KMS-11 (cell line): ENCODE data around the gene DSCAM.

Experiments
- H2AFZ ChIP-seq: fragments of 200-600 bp; sonication (generic); 2 replicates; pipeline ENCODE4 v1.6.1; 2016; ENCODE audit warnings: antibody characterized with exemption, mixed run types, low read depth
- H3K27ac ChIP-seq: fragments of 200-600 bp; sonication (generic); 2 replicates; pipeline ENCODE4 v1.6.1; 2016; ENCODE audit warnings: mild to moderate bottlenecking, mixed run types
- H3K27me3 ChIP-seq: fragments of 200-600 bp; sonication (generic); 2 replicates; pipeline ENCODE4 v1.6.1; 2017; ENCODE audit warnings: mild to moderate bottlenecking, low read depth, mixed run types, moderate library complexity; ENCODE audit not compliant: insufficient read depth
- H3K36me3 ChIP-seq: fragments of 200-600 bp; sonication (generic); 2 replicates; pipeline ENCODE4 v1.6.1; 2017; ENCODE audit warnings: mild to moderate bottlenecking, mixed run types; ENCODE audit not compliant: insufficient read depth
- H3K4me1 ChIP-seq: fragments of 200-600 bp; sonication (generic); 2 replicates; pipeline ENCODE4 v1.6.1; 2016; ENCODE audit warnings: mild to moderate bottlenecking, low read depth, mixed run types; ENCODE audit not compliant: poor library complexity, severe bottlenecking
- H3K4me2 ChIP-seq: fragments of 200-600 bp; sonication (generic); 2 replicates; pipeline ENCODE4 v1.7.0; 2016; ENCODE audit warnings: mild to moderate bottlenecking, mixed run types
- H3K4me3 ChIP-seq: fragments of 200-600 bp; sonication (generic); IDR thresholded peaks from 2 replicates; pipeline ENCODE4 v1.6.1; 2017; ENCODE audit warnings: low read depth, low read length, mixed read lengths; ENCODE audit not compliant: insufficient read depth
- H3K79me2 ChIP-seq: fragments of 200-600 bp; sonication (generic); 2 replicates; pipeline ENCODE4 v1.6.1; 2016; ENCODE audit warnings: low read depth, mixed run types; ENCODE audit not compliant: insufficient read depth
- H3K9ac ChIP-seq: fragments of 200-600 bp; sonication (generic); 2 replicates; pipeline ENCODE4 v1.6.1; 2016; ENCODE audit warnings: mild to moderate bottlenecking, mixed run types
- H4K20me1 ChIP-seq: fragments of 200-600 bp; sonication (generic); 2 replicates; pipeline ENCODE4 v1.6.1; 2016; ENCODE audit warnings: mild to moderate bottlenecking, mixed run types; ENCODE audit not compliant: insufficient read depth
- TF ChIP-seq, protein P1 (sequence below): fragments of 200-600 bp; sonication (generic); conservative IDR thresholded peaks from 2 replicates; pipeline ENCODE4 v1.6.1; 2017; ENCODE audit warnings: low read depth, mild to moderate bottlenecking, antibody characterized with exemption, low read length, moderate library complexity, mixed read lengths

DSCAM gene

DNA sequence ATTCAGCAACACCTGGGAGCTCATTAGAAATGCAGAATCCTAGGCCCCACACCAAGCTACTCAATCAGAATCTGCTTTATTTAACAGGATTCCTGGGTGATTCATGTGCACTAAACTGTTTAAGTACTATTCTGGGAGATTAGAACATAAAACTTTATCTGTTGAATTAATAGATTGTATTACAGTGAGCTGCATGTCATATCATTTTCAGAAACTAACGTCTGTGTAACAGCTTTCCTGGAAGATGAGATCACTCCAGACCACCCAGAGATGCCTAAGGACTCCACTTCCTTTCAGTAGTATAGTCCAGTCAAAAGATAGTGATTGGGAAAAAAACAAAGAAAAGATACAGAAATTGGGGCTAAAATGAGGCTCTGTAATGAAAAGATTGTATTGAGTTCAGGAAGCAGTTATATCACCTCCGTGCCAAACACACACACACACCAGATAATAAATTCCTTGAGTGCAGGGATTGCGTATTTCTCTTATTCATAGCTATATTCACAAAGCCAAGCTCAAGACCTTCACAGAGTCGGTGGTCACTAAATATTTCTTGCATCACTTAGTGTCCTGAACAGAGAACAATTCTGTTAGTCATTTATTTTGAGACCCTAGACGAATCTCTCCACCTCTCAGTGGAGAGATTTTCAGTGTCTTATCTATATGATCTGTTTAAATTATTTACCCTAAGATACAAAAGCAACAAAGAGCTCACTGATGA, 178.2 kb downstream of the DSCAM start:
- Histone ChIP-seq H3K4me3 (no peak overlapping the region), H3K9ac (no peak overlapping the region)
- TF ChIP-seq, protein P1, sequence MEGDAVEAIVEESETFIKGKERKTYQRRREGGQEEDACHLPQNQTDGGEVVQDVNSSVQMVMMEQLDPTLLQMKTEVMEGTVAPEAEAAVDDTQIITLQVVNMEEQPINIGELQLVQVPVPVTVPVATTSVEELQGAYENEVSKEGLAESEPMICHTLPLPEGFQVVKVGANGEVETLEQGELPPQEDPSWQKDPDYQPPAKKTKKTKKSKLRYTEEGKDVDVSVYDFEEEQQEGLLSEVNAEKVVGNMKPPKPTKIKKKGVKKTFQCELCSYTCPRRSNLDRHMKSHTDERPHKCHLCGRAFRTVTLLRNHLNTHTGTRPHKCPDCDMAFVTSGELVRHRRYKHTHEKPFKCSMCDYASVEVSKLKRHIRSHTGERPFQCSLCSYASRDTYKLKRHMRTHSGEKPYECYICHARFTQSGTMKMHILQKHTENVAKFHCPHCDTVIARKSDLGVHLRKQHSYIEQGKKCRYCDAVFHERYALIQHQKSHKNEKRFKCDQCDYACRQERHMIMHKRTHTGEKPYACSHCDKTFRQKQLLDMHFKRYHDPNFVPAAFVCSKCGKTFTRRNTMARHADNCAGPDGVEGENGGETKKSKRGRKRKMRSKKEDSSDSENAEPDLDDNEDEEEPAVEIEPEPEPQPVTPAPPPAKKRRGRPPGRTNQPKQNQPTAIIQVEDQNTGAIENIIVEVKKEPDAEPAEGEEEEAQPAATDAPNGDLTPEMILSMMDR = no peak

DNA sequence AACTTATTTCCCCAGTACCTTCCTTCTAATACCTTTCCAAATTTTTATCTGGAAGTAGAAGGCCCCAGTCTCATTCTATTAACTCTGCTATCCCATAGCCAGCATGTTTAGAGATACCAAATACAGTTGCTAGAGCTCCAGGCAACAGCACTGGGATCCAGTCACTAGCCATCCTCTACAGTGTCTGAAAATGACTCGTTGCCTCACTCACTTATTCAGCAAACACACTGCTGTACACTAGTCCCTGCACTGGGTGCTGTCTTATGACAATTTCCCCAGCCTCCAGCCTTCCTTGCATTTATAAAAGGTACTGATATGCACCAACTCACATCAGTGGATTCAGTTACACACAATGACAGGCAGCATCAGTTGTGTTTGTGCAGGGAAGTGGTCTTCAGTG, 179.0 kb downstream of the DSCAM start:
- Histone ChIP-seq H3K4me1 (no peaks in the 10 kb centered on the region), H3K36me3 (no peaks in the 10 kb centered on the region), H3K4me2 (no peak overlapping the region), H3K4me3 (no peak overlapping the region), H3K27me3 (no peaks in the 10 kb centered on the region), H4K20me1 (no peaks in the 10 kb centered on the region), H3K27ac (no peak overlapping the region), H3K9ac (no peak overlapping the region), H3K79me2 (no peaks in the 10 kb centered on the region), H2AFZ (no peak overlapping the region)
- TF ChIP-seq, protein P1 = no peak

More for the DNA sequence above, 178.2 kb downstream of the DSCAM start:
- Histone ChIP-seq H4K20me1 (no peaks in the 10 kb centered on the region), H2AFZ (no peak overlapping the region), H3K4me1 (no peaks in the 10 kb centered on the region), H3K36me3 (no peaks in the 10 kb centered on the region), H3K27ac (no peak overlapping the region), H3K27me3 (no peaks in the 10 kb centered on the region), H3K79me2 (no peaks in the 10 kb centered on the region), H3K4me2 (no peak overlapping the region)

DNA sequence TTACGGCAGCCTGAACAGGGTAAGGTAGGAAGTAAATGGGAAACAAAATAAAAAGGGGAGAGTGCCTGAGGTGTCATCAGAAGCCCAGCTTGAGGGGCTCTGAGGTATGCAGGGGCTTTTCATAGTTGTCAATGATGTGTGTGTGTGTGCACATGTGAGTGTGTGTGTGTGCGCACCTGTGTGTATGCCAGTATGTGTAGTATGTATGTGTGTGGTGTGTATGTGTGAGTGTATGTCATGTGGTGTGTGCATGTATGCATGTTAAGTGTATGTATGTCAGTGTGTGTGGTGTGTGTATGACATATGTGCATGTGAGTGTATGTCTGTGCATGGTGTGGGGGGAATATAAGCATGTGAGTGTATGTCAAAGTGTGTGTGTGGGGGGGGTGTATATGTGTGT, 184.1 kb downstream of the DSCAM start:
- no peaks in the 10 kb centered on the region for H4K20me1 ChIP-seq
- no peak overlapping the region for H3K4me2 ChIP-seq
- no peak overlapping the region for H2AFZ ChIP-seq
- H3K36me3 ChIP-seq = no peaks in the 10 kb centered on the region
- no peak overlapping the region for H3K9ac ChIP-seq
- H3K27ac ChIP-seq = no peak overlapping the region
- H3K4me1 ChIP-seq = no peaks in the 10 kb centered on the region
- no peaks in the 10 kb centered on the region for H3K27me3 ChIP-seq
- TF ChIP-seq, protein P1 = no peak
- no peaks in the 10 kb centered on the region for H3K79me2 ChIP-seq
- no peak overlapping the region for H3K4me3 ChIP-seq

DNA sequence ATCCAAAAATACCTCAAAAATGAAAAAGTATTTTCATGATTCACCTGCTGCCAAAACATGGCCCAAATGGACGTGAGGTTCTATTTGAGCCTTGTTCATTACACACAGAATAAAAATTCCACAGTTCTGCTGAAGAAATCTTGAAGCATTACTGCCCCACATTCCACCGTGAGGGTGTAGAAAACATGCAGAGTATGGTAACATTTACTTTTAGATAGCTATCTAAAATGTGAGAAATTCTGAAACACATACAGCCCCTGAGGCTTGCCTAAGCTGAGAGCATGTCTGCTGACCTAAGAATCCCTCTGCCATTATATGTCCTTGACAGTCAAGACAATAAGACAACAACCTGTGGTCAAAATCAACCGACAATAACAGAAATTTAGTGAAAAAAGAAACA, 186.5 kb downstream of the DSCAM start:
- Histone ChIP-seq H4K20me1 (no peaks in the 10 kb centered on the region), H3K36me3 (no peaks in the 10 kb centered on the region), H2AFZ (no peak overlapping the region), H3K27me3 (no peaks in the 10 kb centered on the region), H3K27ac (no peak overlapping the region), H3K4me3 (no peak overlapping the region), H3K79me2 (no peaks in the 10 kb centered on the region), H3K4me2 (no peak overlapping the region), H3K9ac (no peak overlapping the region), H3K4me1 (no peaks in the 10 kb centered on the region)
- TF ChIP-seq, protein P1 = no peak
